ENCODE measurements around the gene BEGAIN. TPM values are rescaled to one million over a fixed set of nuclear protein-coding genes. Genes with fewer than 3 reads are reported as not detected.

The BEGAIN gene
- total and polyA plus RNA-seq, 2 donors, result 1.8 to 3.1 TPM

- no peak for DNase-seq (ENCODE audit: extremely low spot score)
- Histone ChIP-seq H3K36me3 (ENCODE audit: insufficient read depth) (no peaks in the 10 kb centered on the region), H3K4me1 (ENCODE audit: insufficient read depth) (no peaks in the 10 kb centered on the region), H3K27ac (ENCODE audit: low read depth) (no peak overlapping the region), H3K4me3 (ENCODE audit: low read depth, low read length) (no peak overlapping the region)
- 54% methylated on average over 15 of the region's 15 CpGs for WGBS
These were observed 670 bp upstream of the BEGAIN start for GRCh38 chr14:100587763-100588411.

GRCh38 chr14:100586403-100587085 lies 673 bp downstream of the BEGAIN start:
- DNase-seq (ENCODE audit: extremely low spot score), result no peak
- H3K4me3 ChIP-seq (ENCODE audit: low read depth, low read length), result peak overlapping the region; percentile 46
- 3% methylated on average over 62 of the region's 62 CpGs for WGBS

DNA sequence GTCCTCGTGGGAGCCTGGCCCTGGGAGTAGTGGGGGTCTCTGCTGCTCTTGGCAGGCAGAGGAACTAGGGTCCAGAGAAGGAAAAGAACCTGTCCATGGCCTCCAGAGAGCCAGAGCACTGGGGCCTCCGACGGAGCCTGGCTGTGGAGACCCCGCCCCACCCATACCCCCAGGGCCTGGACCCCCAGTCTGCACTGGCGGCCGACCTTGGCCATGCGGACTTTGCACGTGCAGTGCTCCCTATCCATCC lies 1.1 kb downstream of the BEGAIN start:
- no peaks in the 10 kb centered on the region for H3K4me1 ChIP-seq (ENCODE audit: insufficient read depth)
- DNase-seq (ENCODE audit: extremely low spot score), result no peak
- 31% methylated on average over 8 of the region's 8 CpGs for WGBS
- no peak overlapping the region for H3K27ac ChIP-seq (ENCODE audit: low read depth)
- H3K4me3 ChIP-seq (ENCODE audit: low read depth, low read length), result no peak overlapping the region
- no peaks in the 10 kb centered on the region for H3K36me3 ChIP-seq (ENCODE audit: insufficient read depth)

More at GRCh38 chr14:100586403-100587085, 673 bp downstream of the BEGAIN start:
- H3K4me1 ChIP-seq (ENCODE audit: insufficient read depth), result no peaks in the 10 kb centered on the region
- H3K36me3 ChIP-seq (ENCODE audit: insufficient read depth), result no peaks in the 10 kb centered on the region
- no peak overlapping the region for H3K27ac ChIP-seq (ENCODE audit: low read depth)

DNA sequence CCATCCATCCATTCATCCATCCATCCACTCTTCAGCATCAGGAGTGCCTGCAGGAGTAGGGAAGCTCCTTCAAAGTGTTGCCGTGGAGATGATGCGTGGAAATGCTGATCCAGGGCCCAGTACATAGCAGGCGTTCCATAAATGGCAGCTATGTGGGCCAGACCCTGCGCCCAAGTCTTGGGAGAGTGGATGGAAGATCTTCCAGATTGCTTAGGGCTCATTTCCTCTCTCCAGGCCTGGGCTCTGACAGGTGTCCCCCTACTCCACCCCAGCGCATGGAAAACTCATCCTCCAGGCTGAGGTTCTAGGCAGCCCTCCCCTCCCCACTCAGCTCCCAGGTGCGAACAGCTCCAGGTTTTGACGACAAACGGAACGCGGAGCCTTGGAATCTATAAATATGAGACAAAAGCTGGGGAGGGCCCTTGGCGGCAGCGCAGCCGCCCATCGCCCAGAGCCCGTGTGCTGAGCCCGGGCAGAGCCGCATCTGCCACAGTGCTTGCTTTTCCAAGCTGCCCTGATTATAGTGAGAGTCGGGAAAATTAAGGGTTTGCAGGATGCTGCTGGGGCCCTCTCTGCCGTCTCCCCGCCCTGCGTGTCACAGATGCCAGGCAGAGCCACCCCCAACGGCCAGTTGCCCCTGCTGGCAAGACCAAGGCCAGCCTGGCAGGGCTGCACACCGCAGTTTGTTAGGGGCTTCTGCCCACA lies 1.6 kb downstream of the BEGAIN start:
- Histone ChIP-seq H3K27ac (ENCODE audit: low read depth) (no peak overlapping the region), H3K4me3 (ENCODE audit: low read depth, low read length) (no peak overlapping the region), H3K36me3 (ENCODE audit: insufficient read depth) (no peaks in the 10 kb centered on the region), H3K4me1 (ENCODE audit: insufficient read depth) (no peaks in the 10 kb centered on the region)
- WGBS, result 90% methylated on average over 23 of the region's 23 CpGs
- DNase-seq (ENCODE audit: extremely low spot score), result no peak

- Histone ChIP-seq H3K4me3 (ENCODE audit: low read depth, low read length) (no peak overlapping the region), H3K27ac (ENCODE audit: low read depth) (no peak overlapping the region), H3K4me1 (ENCODE audit: insufficient read depth) (no peaks in the 10 kb centered on the region), H3K36me3 (ENCODE audit: insufficient read depth) (no peaks in the 10 kb centered on the region)
- no peak for DNase-seq (ENCODE audit: extremely low spot score)
- 88% methylated on average over 12 of the region's 12 CpGs for WGBS
These were observed 2.9 kb downstream of the BEGAIN start for GRCh38 chr14:100584056-100585031.

- 92% methylated on average over 2 of the region's 2 CpGs for WGBS
- no peak overlapping the region for H3K4me3 ChIP-seq (ENCODE audit: low read depth, low read length)
- no peaks in the 10 kb centered on the region for H3K36me3 ChIP-seq (ENCODE audit: insufficient read depth)
These were observed 4.0 kb downstream of the BEGAIN start for GRCh38 chr14:100583245-100583644.

GRCh38 chr14:100582496-100583165 lies 4.6 kb downstream of the BEGAIN start:
- H3K4me1 ChIP-seq (ENCODE audit: insufficient read depth), result no peaks in the 10 kb centered on the region
- 95% methylated on average over 16 of the region's 16 CpGs for WGBS
- DNase-seq (ENCODE audit: extremely low spot score), result no peak
- H3K4me3 ChIP-seq (ENCODE audit: low read depth, low read length), result no peak overlapping the region
- H3K36me3 ChIP-seq (ENCODE audit: insufficient read depth), result no peaks in the 10 kb centered on the region
- H3K27ac ChIP-seq (ENCODE audit: low read depth), result no peak overlapping the region

More at GRCh38 chr14:100583245-100583644, 4.0 kb downstream of the BEGAIN start:
- H3K27ac ChIP-seq (ENCODE audit: low read depth), result no peak overlapping the region
- no peak for DNase-seq (ENCODE audit: extremely low spot score)
- H3K4me1 ChIP-seq (ENCODE audit: insufficient read depth), result no peaks in the 10 kb centered on the region

- 83% methylated on average over 28 of the region's 28 CpGs for WGBS
These were observed 5.7 kb downstream of the BEGAIN start for GRCh38 chr14:100581228-100582145.

GRCh38 chr14:100580316-100581227 lies 6.6 kb downstream of the BEGAIN start:
- Histone ChIP-seq H3K27ac (ENCODE audit: low read depth) (no peak overlapping the region), H3K4me3 (ENCODE audit: low read depth, low read length) (no peak overlapping the region), H3K4me1 (ENCODE audit: insufficient read depth) (no peaks in the 10 kb centered on the region), H3K36me3 (ENCODE audit: insufficient read depth) (no peaks in the 10 kb centered on the region)
- WGBS, result 92% methylated on average over 14 of the region's 14 CpGs
- no peak for DNase-seq (ENCODE audit: extremely low spot score)

More at GRCh38 chr14:100581228-100582145, 5.7 kb downstream of the BEGAIN start:
- Histone ChIP-seq H3K4me3 (ENCODE audit: low read depth, low read length) (no peak overlapping the region), H3K36me3 (ENCODE audit: insufficient read depth) (no peaks in the 10 kb centered on the region), H3K27ac (ENCODE audit: low read depth) (no peak overlapping the region), H3K4me1 (ENCODE audit: insufficient read depth) (no peaks in the 10 kb centered on the region)
- no peak for DNase-seq (ENCODE audit: extremely low spot score)

- DNase-seq (ENCODE audit: extremely low spot score), result no peak
These were observed 8.7 kb downstream of the BEGAIN start for GRCh38 chr14:100578552-100578951.

GRCh38 chr14:100577986-100578431 lies 9.2 kb downstream of the BEGAIN start:
- no peak for DNase-seq (ENCODE audit: extremely low spot score)
- 87% methylated on average over 8 of the region's 8 CpGs for WGBS
- Histone ChIP-seq H3K36me3 (ENCODE audit: insufficient read depth) (no peaks in the 10 kb centered on the region), H3K4me3 (ENCODE audit: low read depth, low read length) (no peak overlapping the region), H3K27ac (ENCODE audit: low read depth) (no peak overlapping the region), H3K4me1 (ENCODE audit: insufficient read depth) (no peaks in the 10 kb centered on the region)

More at GRCh38 chr14:100578552-100578951, 8.7 kb downstream of the BEGAIN start:
- Histone ChIP-seq H3K27ac (ENCODE audit: low read depth) (no peak overlapping the region), H3K4me1 (ENCODE audit: insufficient read depth) (no peaks in the 10 kb centered on the region), H3K36me3 (ENCODE audit: insufficient read depth) (no peaks in the 10 kb centered on the region), H3K4me3 (ENCODE audit: low read depth, low read length) (no peak overlapping the region)
- WGBS, result 99% methylated on average over 4 of the region's 4 CpGs
